GM23338 (cell line): ENCODE measurements around the gene APBA2.

Experiments
- CREB1 ChIP-seq: fragments of 250-450 bp; sonication (Bioruptor Pico); IDR thresholded peaks from 2 replicates; pipeline ENCODE4 v1.5.0; 2020; ENCODE audit warnings: low read depth, mild to moderate bottlenecking, moderate library complexity
- CTCF ChIP-seq, 2 experiments: fragments of 200-600 bp in 1 of 2; sonication (generic) in 1 of 2; conservative IDR thresholded peaks; 2 replicates each; pipeline versions ENCODE4 v1.5.1 to v1.6.1; 2016 to 2017; ENCODE audit warnings: antibody characterized with exemption in 2 of 2, low read depth in 2 of 2, mild to moderate bottlenecking in 2 of 2, moderate library complexity in 1 of 2
- ETS1 ChIP-seq: IDR thresholded peaks from 2 replicates; pipeline ENCODE4 v1.6.1; 2016; ENCODE audit warnings: antibody characterized with exemption
- EZH2 ChIP-seq: fragments of 200-600 bp; sonication (generic); IDR thresholded peaks from one replicate; pipeline ENCODE4 v1.8.0; 2017; ENCODE audit warnings: antibody characterized with exemption, mild to moderate bottlenecking, low read depth; ENCODE audit not compliant: unreplicated experiment
- EZH2phosphoT487 ChIP-seq: fragments of 200-600 bp; sonication (generic); IDR thresholded peaks from one replicate; pipeline ENCODE4 v1.8.1; 2018; ENCODE audit warnings: antibody characterized with exemption; ENCODE audit not compliant: unreplicated experiment
- JUNB ChIP-seq: IDR thresholded peaks from one replicate; pipeline ENCODE4 v1.6.1; 2016; ENCODE audit warnings: antibody characterized with exemption; ENCODE audit not compliant: unreplicated experiment
- NANOG ChIP-seq: IDR thresholded peaks from 2 replicates; pipeline ENCODE4 v1.6.1; 2016; ENCODE audit warnings: antibody characterized with exemption, borderline replicate concordance
- POLR2AphosphoS5 ChIP-seq: IDR thresholded peaks from 2 replicates; pipeline ENCODE4 v1.6.1; 2016; ENCODE audit warnings: antibody characterized with exemption, low read depth
- REST ChIP-seq: IDR thresholded peaks from one replicate; pipeline ENCODE4 v1.6.1; 2018; ENCODE audit warnings: antibody characterized with exemption; ENCODE audit not compliant: unreplicated experiment
- STAT1 ChIP-seq: IDR thresholded peaks from one replicate; pipeline ENCODE4 v1.6.1; 2016; ENCODE audit warnings: antibody characterized with exemption; ENCODE audit not compliant: unreplicated experiment
- ZNF114 ChIP-seq: fragments of 250-450 bp; sonication (Bioruptor Pico); IDR thresholded peaks from 2 replicates; pipeline ENCODE4 v1.5.0; 2020; ENCODE audit warnings: mild to moderate bottlenecking, moderate library complexity
- ZNF331 ChIP-seq: fragments of 250-450 bp; sonication (Bioruptor Pico); IDR thresholded peaks from 2 replicates; pipeline ENCODE4 v1.5.0; 2020; ENCODE audit warnings: low read depth, mild to moderate bottlenecking, moderate library complexity
- ZNF462 ChIP-seq: fragments of 250-450 bp; sonication (Bioruptor Pico); IDR thresholded peaks from 2 replicates; pipeline ENCODE4 v1.5.0; 2020; ENCODE audit warnings: mild to moderate bottlenecking, moderate library complexity

- TF ChIP-seq EZH2 (no peak), CTCF (conservative IDR thresholded peaks at IDR 0.05; ENCODE audit: low read depth in 2 of 2) (no peak), POLR2AphosphoS5 (no peak), JUNB (no peak), EZH2phosphoT487 (no peak), ETS1 (no peak), CREB1 (no peak), REST (no peak), ZNF331 (CRISPR knock-in tag) (no peak), NANOG (no peak), STAT1 (no peak), ZNF462 (CRISPR knock-in tag) (no peak), ZNF114 (CRISPR knock-in tag) (no peak)
These were observed 2.6 kb downstream of the APBA2 start for GRCh38 chr15:28888302-28888894.
